Sciatic nerve (tissue), 2 donors: Measurements from ENCODE around the gene CHRNA4. TPM values are rescaled to one million over a fixed set of nuclear protein-coding genes. Genes with fewer than 3 reads are reported as not detected.
"Not testable (repeated sequence)": the region's sequence is repeated elsewhere in the genome, so short reads cannot be mapped to it uniquely, and the experiment has no call there.

Experiments used
- ATAC-seq: fragments of 200-7000 bp; cut with Tn5 transposase; one replicate; pipeline ENCODE4 v1.9.1; 2020; ENCODE audit warnings: mild to moderate bottlenecking, moderate library complexity
- DNase-seq: peaks from one replicate; pipeline ENCODE4 v3.0.0-alpha.2; 2020; ENCODE audit warnings: low spot score
- intact Hi-C: fragments of 100-400 bp; cut with DNase I; formaldehyde crosslinking; loops from one replicate; pipeline ENCODE4 v1.14.2; 2022
- total RNA-seq: library from RNA; stranded (reverse); fragmentation: NEBNext Ultra II Directional; extraction: Animal tissue kit (Norgen Biotek cat#: 25700); gene quantifications from one replicate; pipeline ENCODE4 v1.2.1, GENCODE V29; 2021
- donor health status: DM: no; HTN: no; CAD: no.
- donor health status: DM: no; HTN: no; CAD: no.

The CHRNA4 gene
- total RNA-seq, 1 donor from 2014 or later, result 0.80 TPM

DNA sequence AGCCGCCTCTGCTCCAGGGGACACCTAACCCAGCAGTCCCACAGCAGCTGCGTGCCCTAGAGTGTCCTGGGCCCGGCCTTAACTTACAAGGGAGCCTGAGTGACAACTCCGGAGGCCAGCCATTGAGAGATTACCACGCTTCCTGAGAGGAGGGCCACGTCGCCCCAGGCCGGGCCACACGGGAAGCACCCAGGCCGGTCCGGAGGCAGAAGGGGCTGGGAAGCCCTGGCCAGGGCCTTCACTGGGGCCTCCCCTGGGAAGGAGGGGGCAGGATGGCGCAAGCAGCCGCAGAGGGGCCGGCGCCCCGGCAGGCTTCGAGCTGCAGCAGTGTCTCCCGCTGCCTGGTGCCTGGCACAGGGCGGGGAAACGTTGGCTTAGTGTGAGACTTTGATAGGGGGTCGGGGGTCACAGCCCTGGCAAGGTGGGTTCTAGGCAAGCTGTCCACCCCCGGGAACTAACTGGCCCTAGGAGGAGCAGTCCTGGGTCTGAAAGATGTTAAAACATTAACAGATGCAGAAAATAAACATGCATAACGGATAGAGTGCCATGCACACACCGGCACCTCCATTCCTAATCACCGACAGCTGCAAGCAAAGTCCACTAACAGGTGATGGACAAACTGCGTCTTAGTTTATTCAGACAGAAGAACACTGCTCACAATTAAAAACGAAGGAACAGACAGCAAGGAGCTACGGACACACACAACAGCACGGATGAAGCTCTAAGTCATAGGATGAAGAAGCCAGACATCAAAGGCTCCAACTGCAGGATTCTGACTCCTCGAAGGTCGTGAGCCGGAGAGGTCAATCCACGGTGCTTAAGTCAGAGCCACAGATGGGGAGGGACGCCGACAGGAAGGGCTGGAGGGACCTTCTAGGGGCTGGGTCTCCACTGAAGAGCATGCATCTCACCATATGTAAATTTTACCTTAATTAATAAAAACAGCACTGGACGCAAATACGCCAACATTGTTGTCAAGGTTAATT lies 17.4 kb downstream of the CHRNA4 start:
- DNase-seq (no peak), ATAC-seq (no peak)
- intact Hi-C loops, result no loop called here

DNA sequence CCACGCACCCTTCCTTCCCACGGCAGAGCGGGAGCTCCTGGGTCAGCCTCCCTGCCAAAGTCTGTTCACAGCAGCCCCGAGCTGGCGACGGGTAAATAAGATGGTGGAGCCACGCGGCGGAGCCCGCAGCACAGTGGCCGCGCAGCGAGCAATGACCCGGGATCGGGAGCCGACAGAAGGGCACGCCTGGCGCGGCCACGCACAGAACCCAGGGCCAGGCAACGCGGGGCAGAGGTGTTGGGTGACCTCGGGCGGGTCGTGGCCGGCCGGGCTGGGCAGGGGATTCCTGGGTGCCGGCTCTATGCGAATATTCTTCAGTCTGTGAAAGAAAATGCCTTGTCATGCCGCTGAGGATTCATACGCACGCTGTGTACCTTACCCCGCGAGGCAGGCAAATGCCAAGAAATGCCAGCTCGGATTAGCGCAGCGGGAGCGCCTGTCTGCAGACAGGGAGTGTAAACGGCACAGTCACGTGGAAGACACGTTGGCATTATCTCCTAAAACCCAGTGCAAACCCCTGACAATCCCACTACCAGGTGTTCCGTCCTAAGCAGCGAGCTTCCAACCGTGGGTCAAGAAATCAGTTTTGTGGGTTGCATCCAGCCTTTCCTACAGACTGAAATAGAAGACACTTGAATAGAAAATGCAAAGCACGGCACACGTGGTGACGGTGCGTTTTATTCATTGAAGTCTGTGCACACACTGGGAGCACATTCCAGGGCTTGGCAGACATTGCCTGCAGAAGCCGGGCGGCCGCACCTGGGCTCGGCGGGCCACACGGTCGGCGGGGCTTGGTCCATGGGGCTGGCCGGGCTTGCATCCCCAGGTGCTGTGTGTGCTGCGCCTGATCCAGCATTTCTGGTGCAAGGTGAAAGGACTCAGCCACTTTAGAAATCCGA lies 18.3 kb downstream of the CHRNA4 start:
- intact Hi-C loops, result no loop called here
- ATAC-seq (no peak), DNase-seq (no peak)

GRCh38 chr20:63340158-63340688 lies 20.9 kb downstream of the CHRNA4 start:
- intact Hi-C loops, ATAC-seq, DNase-seq: not testable (repeated sequence)

- intact Hi-C loops, DNase-seq, ATAC-seq: not testable (repeated sequence)
Observed at GRCh38 chr20:63339154-63340094, 21.7 kb downstream of the CHRNA4 start.

DNA sequence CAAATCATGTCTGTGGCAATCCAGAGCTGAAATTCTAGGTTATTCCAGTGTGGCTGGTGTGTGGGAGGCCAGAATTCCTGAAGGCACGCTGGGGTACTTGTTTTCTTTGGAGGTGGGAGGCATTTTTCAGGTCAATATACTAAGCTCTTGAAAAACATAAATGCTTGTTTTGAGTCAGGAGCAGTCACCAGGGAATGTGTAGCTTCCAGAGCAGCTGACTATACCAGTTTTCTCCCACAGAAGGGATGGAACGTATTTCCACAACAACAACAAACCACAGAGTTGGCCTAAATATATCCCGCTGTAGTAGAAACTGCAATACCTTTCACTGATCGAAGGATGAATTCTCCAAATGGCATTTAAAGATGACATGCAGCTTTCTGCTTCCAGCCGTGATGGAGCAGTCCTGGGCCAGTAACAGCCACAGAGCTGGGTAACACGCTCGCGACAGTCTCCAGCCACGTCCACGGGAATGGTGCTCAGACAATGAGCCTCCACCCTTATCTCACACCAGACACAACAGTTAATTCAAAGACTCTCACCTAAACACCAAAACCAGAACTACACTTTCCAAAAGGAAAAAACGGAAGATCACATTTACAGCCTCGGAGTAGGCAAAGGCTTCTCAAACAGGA lies 23.2 kb downstream of the CHRNA4 start:
- intact Hi-C loops, result no loop called here
- ATAC-seq (no peak), DNase-seq (no peak)

DNA sequence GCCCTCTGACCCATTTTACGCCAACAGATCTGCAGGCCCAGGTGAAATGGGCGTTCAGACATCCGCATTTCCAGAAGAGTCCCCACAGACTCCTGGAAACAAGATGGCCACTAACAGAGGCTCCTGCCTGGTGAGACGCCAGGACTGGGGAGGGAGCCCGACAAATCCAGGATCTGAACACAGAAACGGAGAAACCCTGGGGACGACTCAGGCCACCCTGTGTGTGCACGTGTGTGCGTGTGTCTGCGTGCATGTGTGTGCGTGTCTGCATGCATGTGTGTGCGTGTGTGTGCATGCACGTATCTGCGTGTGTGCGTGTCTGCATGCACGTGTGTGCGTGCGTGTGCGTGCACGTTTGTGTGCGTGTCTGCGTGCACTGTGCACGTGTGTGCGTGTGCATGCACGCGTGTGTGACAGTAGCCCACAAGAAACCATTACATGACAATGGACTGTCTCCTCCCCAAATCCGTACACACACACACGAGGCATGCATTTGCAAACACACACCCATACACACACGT lies 24.9 kb downstream of the CHRNA4 start:
- intact Hi-C loops, result no loop called here
- DNase-seq (no peak), ATAC-seq (no peak)

- DNase-seq (no peak), ATAC-seq (no peak)
- intact Hi-C loops, result no loop called here
Observed at GRCh38 chr20:63335711-63336110, 25.4 kb downstream of the CHRNA4 start.

DNA sequence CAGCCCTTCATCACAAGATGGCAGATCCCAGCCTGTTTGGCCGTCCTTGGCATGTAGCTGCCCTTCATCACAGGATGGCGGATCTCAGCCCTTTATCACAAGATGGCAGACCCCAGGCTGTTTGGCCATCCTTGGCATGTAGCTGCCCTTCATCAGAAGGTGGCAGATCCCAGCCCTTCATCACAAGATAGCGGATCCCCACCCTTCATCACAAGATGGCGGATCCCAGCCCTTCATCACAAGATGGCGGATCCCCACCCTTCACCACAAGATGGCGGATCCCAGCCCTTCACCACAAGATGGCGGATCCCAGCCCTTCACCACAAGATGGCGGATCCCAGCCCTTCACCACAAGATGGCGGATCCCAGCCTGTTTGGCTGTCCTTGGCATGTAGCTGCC lies 26.1 kb downstream of the CHRNA4 start:
- ATAC-seq, intact Hi-C loops, DNase-seq: not testable (repeated sequence)

DNA sequence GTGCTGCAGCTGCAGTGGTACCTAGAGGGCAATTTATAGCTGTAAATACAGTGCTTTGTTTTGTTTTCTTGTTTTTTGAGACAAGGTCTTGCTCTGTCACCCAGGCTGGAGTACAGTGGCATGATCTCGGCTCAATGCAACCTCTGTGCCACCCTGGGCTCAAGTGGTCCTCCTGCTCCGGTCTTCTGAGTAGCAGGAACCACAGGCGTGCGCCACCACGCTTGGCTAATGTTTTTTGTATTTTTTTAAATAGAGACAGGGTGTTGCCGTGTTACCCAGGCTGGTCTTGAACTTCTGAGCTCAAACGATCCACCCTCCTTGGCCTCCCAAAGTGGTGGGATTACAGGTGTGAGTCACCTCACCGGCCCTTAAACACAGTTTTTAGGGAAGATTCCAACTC lies 26.8 kb downstream of the CHRNA4 start:
- ATAC-seq (no peak), DNase-seq (no peak)
- intact Hi-C loops, result no loop called here

- no peak for ATAC-seq
- DNase-seq, result no peak
- intact Hi-C loops, result no loop called here
Observed at GRCh38 chr20:63333241-63333836, 27.8 kb downstream of the CHRNA4 start.

- ATAC-seq, result no peak
- intact Hi-C loops, result no loop called here
- DNase-seq, result no peak
Observed at GRCh38 chr20:63332488-63333240, 28.5 kb downstream of the CHRNA4 start.

GRCh38 chr20:63331741-63332400 lies 29.3 kb downstream of the CHRNA4 start:
- no peak for ATAC-seq
- intact Hi-C loops, result no loop called here
- no peak for DNase-seq

DNA sequence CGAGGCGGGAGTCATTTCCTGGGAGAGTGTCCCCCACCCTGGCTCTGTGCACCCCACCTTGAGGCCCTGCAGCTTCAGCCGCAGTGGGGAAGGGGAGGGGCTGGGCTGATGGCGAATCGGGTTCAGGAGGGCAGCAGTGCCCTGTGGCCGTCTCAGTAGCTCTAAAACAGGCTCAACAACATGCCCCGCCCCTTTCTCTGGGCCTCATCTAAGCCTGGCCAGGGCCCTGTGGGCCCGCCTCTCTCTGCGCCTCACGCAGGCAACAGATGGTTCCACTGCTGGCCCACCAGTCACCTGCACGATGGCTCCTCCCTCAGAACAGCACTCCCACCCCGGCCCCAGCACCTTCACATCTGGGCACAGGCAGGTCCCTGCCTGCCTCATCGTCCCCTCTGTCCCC lies 30.2 kb downstream of the CHRNA4 start:
- intact Hi-C loops, result no loop called here
- DNase-seq, result no peak
- ATAC-seq, result no peak

DNA sequence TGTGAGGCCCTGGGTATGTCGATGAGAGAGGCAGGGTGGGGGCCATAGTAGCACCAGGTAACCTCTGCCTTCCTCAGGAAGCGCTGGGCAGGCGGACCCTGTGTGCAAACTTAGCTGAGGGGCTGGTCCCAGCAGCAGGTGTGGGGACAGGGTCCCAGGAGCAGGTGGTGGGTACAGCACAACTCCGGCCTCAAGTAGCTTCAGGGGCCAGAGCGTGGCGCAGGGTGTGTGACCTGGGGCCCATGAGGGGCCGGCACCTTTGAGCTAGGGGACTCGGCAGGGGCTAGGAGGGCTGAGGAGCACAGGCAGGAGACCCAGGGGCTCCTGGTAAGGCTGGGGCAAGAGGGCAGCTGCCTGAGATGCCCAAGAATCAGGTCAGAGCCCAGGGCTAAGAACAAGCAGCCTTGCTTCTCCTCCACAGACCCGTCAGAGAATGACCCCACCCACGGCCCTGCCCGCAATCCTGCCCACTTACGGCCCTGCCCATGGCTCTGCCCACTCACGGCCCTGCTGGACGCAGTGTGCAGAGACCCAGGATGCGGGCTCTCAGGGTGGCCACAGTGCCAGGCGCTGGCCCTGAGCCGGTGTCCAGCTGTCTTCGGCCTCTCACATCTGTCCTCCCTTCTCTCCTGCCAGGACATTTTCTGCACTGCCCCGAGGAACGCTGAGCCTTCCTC lies 30.9 kb downstream of the CHRNA4 start:
- ATAC-seq (no peak), DNase-seq (no peak)
- intact Hi-C loops, result no loop called here

DNA sequence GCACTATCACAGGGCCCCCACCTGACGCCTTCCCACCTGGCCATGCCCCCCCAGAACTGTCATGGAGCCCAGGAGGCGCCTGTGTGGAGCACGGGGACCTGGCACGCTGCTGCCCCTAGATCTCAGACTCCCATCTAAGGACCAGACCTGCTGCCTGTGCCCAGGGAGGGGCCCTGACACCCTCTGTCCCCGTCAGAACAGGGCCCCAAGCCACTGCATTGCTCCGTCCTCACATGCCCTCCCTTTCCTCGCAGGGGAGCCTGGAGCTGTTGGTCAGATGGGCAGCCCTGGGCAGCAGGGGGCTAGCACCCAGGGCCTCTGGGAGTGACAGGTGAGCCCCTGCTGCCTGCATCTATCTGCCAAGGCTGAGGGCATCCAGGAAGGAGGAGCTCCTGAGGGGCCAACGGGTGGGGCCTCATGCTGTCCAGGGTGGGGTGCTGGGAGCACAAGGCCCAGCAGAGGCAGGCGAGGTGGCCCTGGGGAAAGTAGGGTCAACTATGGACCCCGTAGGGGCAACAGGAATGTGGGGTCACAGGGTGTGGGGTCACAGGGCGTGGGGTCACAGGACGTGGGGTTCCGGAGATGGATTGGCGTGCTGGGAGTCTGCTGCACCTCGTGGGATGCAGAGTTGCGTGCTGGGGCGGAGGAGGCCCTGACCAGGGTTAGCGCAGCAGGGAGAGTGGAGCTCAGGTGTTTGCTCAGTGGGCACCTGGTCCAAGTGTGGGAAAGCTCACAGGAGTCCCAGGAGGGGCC lies 31.6 kb downstream of the CHRNA4 start:
- intact Hi-C loops, result no loop called here
- DNase-seq, result no peak

More for the DNA sequence above, 31.6 kb downstream of the CHRNA4 start:
- ATAC-seq, result no peak
